ENCODE measurements around the gene METTL5.

GRCh38 chr2:169818241-169818640 lies 6.5 kb downstream of the METTL5 start:
- TF ChIP-seq EZH2 (IDR thresholded peaks at IDR 0.05; ENCODE audit: borderline replicate concordance, low read depth, low read length, severe bottlenecking) (no peak), CTCF (IDR thresholded peaks at IDR 0.05; ENCODE audit: borderline replicate concordance, extremely low read depth, low read length, poor library complexity, severe bottlenecking) (no peak)

All from DND-41 (cell line).